CD4-positive, alpha-beta T cell treated with Interleukin-17A for 4 hours (primary cell): Measurements from ENCODE around the gene PAQR6.

ENCODE experiments used
- DNase-seq: peaks from one replicate; pipeline ENCODE4 v3.0.0-alpha.2; 2020; ENCODE audit warnings: mixed read lengths

Gene PAQR6

GRCh38 chr1:156247460-156248322, at the start of gene PAQR6:
PAQR6 (minus strand) TSS chr1:156248056; CDS start chr1:156246731, 1,325 bp downstream.
- no peak for DNase-seq

GRCh38 chr1:156295391-156295947, 47.6 kb upstream of the PAQR6 start, which contains the start of gene GLMP:
GLMP (minus strand) TSS chr1:156295679; CDS start chr1:156295645, 34 bp downstream.
- peak; percentile 70 for DNase-seq

GRCh38 chr1:156293895-156294294, 46.0 kb upstream of the PAQR6 start:
- DNase-seq = no peak

GRCh38 chr1:156293098-156293434, 45.2 kb upstream of the PAQR6 start:
- no peak for DNase-seq

GRCh38 chr1:156291226-156292061, 43.6 kb upstream of the PAQR6 start:
- DNase-seq = peak; percentile 29

GRCh38 chr1:156289857-156290256, 42.0 kb upstream of the PAQR6 start:
- no peak for DNase-seq

GRCh38 chr1:156286061-156286460, 38.2 kb upstream of the PAQR6 start:
- no peak for DNase-seq

GRCh38 chr1:156285437-156285836, 37.6 kb upstream of the PAQR6 start:
- DNase-seq = no peak

GRCh38 chr1:156284757-156285156, 36.9 kb upstream of the PAQR6 start:
- no peak for DNase-seq

GRCh38 chr1:156284112-156284511, 36.3 kb upstream of the PAQR6 start, which contains the start of gene TMEM79:
TMEM79 (plus strand) TSS chr1:156284325; CDS start chr1:156285227, 902 bp downstream.
- no peak for DNase-seq

GRCh38 chr1:156283521-156283920, 35.7 kb upstream of the PAQR6 start:
- no peak for DNase-seq

GRCh38 chr1:156282479-156283222, 34.8 kb upstream of the PAQR6 start, which contains the start of gene SMG5:
SMG5 (minus strand) TSS chr1:156282825; CDS start chr1:156282680, 145 bp downstream.
- DNase-seq = peak; percentile 95

GRCh38 chr1:156281693-156282478, 34.0 kb upstream of the PAQR6 start:
- no peak for DNase-seq

GRCh38 chr1:156281281-156281680, 33.4 kb upstream of the PAQR6 start:
- no peak for DNase-seq

- no peak for DNase-seq
These were observed 32.0 kb upstream of the PAQR6 start for GRCh38 chr1:156279837-156280236.

- DNase-seq = no peak
These were observed 29.1 kb upstream of the PAQR6 start for GRCh38 chr1:156276966-156277381.

- no peak for DNase-seq
These were observed 28.7 kb upstream of the PAQR6 start for GRCh38 chr1:156276532-156276931.

- DNase-seq = no peak
These were observed 22.5 kb upstream of the PAQR6 start for GRCh38 chr1:156270314-156270713.

GRCh38 chr1:156268336-156268735, 20.5 kb upstream of the PAQR6 start:
- DNase-seq = no peak

GRCh38 chr1:156266051-156266450, 18.2 kb upstream of the PAQR6 start:
- no peak for DNase-seq

- no peak for DNase-seq
These were observed 15.4 kb upstream of the PAQR6 start for GRCh38 chr1:156263288-156263655.
